Amygdala (tissue), 56 donors: Measurements from ENCODE around the gene LRRC38.

Experiments
- DNase-seq, 56 donors: peaks; one replicate each; lab custom pipeline; 2025; lab: John Stamatoyannopoulos, UW

Gene LRRC38

DNA sequence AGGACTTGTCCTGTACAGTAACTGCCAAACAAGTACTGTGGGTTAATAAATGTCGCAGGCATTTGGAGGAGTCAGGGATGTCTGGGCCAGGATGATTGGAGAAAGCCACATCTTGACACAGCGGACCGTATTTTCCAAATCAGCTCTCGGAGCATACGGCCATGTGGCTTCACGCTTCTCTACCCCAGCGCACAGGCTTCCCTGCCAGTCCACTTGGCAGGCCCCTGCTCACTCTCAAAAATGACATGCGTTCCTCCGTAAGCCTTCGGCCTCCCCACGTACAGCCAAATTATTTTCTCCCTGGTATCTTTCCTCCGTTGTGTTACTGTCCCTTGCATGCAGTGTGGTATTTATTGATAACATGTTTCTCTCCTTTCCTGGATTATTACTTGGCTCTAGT is 7.2 kb upstream of the LRRC38 start:
- DNase-seq = no peak

- DNase-seq = peak in 6 of 56 donors; percentile 5 to 28 (median 8)
These were observed 3.5 kb upstream of the LRRC38 start for GRCh38 chr1:13517193-13517812.

- no peak for DNase-seq
These were observed 2.8 kb upstream of the LRRC38 start for GRCh38 chr1:13516606-13517005.

DNA sequence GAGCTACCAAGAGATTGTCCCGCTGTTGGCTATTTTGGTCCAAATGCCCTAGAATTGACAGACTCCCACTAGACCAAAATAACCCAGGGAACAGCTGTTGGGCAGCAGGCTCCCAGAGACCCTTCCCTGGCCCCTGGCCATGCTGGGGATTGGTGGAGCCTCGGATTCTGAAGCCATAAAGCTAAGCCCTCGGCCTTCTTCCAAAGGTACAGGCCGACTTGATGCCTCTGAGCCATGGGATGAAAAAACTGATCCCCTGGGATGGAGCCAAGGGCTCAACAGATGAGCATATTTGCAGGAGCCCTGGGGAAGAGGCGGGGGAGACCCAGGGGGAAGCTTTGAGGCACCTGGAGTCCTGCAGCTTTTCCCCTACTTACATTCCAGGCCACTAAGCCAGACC is 1.0 kb upstream of the LRRC38 start:
- DNase-seq = no peak

GRCh38 chr1:13513063-13513894 is 524 bp downstream of the LRRC38 start:
- no peak for DNase-seq

DNA sequence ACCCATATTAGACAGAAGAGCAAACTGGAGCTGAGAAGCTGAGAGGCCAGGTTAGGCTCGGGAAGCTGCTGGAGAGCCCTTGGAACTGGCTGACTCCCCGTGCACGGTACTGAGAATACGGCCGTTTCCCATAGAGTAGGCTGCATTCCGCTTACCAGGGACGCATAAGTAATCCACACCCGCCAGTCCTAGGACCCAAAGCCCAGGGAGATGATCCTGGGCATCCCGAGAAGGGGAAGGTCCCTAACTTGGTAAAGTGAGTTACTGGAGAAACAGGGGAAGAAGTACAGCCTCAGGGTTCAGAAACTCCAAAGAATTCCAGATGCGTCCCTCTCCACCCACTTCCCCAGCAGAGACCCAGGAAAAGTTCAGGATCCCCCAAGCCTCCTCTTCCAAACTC is 1.3 kb downstream of the LRRC38 start:
- no peak for DNase-seq

DNA sequence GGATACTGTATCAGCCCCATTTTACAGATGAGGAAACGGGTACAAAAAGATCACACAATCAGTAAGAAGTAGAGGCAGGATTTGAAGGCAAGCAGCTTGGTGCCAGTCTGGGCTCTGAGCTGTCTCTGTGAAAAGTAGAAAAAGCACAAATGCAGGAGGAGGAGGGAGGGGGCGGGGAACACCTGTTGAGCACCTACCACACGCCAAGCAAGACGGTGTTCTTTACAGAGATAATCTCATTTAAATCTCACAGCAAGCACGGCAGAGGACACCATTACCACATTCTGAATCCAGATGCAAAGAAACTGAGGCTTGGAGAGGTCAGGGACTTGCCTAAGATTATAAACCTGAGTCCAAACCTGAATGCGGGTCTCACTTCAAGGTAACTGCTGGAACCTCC is 3.3 kb downstream of the LRRC38 start:
- no peak for DNase-seq

GRCh38 chr1:13507075-13507474 is 6.7 kb downstream of the LRRC38 start:
- DNase-seq = no peak

- DNase-seq = no peak
These were observed 8.8 kb downstream of the LRRC38 start for GRCh38 chr1:13505020-13505419.

- DNase-seq = no peak
These were observed 13.0 kb downstream of the LRRC38 start for GRCh38 chr1:13500806-13501205.

DNA sequence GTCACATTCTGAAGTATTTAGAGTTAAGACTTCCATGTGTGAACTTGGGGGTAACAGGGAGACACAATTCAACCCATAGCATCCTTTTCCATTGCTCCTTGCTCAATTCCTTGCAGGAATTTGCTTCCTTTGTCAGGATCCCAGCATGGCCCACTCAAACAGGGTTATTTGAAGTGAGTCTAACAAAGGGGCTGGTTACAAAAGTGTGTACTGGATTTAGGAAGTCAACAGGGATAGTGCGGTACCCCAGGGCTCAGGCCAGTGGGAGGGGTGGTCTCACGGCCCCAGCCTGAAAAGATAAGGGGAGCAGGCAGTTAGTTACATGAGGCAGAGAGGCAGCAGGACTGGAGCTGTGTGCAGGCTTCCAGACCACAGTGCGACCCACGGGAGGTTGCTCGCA is 14.4 kb downstream of the LRRC38 start:
- DNase-seq = no peak

- DNase-seq = no peak
These were observed 15.2 kb downstream of the LRRC38 start for GRCh38 chr1:13498553-13498952.

GRCh38 chr1:13495186-13495585 is 18.6 kb downstream of the LRRC38 start:
- no peak for DNase-seq

DNA sequence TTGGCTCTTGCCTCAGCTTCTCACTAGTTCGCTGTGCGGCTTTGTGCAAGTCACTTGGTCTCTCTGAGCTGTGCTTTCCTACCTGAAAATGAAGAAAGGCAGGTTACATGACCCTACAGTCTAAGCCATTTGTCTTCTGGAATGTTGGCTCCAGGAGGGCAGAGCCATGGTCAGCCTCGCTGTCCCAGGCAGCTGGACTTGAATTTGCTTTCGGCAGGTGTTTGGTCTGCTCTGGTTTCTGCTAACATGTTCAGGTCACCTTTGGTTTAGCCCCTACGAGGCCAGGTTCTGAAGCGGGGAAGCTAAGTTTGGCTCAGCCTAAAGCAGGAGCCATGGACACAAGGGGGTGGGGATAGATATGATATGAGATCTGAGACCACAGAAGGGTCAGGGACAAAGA is 19.1 kb downstream of the LRRC38 start:
- DNase-seq = no peak

DNA sequence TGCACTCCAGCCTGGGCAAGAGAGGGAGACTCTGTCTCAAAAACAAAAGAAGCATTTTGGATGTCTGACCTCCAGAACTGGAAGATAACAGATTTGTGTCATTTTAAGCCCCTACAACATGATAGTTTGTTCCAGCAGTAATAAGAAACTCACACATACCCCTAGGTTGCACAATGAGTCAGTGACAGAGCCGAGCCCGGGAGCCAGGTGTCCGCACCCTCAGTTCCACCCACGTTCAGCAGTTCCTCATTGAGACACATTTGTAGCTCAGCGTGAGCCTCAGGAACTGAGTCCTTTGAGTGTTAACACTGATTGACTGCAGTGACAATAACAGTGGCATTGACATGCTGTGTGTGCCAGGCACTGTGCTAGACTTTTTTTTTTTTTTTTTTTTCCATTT is 19.8 kb downstream of the LRRC38 start:
- DNase-seq = no peak

DNA sequence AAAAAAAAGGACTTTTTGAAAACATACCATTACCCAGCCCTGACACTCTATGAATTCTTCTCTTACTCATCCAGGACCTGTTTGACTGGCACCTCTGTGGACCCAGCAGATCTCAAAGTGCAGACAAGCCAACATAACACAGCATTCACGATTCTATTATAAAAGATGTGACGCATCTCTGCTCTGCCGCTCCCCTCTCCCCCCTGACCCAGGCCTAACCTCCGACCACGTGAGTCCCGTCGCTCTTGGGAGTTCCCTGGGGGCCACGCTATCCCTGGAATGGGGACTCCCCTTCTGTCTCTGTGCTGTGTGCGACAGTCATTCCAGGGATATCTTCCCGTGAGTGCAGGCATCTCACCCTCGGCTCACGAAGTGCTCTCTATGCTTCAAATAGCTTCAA is 21.1 kb downstream of the LRRC38 start:
- no peak for DNase-seq

DNA sequence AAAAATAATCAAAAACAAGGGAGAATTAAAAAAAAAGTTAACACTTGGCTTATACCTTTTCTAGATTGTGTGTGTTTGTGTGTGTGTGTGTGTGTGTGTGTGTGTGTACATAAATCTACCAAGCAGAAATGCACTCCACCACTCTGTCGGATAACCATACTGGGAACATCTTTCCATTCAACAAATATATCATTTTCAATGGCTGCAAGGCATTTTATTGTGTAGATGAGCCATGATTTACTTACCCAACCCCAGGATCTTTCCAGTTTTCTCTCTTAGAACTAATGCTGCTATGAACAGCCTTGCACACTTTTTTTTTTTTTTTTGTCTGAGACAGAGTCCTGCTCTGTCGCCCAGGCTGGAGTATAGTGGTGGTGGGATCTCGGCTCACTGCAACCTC is 25.8 kb downstream of the LRRC38 start:
- no peak for DNase-seq

DNA sequence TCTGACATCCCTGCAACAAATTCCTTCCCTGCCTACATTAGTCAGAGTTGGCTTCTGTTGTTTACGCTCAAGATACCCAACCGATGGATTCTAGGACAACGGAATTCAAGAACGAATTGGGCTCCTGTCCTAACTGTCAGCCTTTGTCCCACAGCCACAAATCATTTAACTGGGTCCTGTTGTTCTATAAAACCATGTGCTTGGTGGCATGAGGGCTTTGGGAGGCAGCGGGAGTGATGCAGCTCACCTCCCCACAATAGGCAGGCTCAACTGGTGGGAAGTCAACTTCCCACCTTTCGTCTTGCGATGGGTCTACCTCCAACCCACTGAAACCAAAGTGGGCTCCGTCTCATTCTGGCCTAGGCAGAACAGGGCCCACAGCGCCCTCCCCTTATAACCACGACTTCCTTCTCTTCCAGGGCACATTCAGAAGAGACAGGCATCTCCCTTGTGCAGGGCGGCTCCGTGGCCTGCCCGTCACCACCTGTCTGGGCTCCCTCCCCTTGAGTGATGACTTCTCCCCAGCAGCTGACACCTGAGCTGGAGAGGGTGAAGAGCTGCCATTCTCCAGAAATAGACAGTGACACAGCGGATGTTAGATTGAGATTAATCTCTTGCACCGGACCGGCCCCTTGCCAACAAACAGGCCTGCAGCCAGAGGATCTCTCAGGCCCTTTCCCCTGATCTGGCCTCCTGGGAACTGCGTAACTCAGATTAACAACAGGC is 26.5 kb downstream of the LRRC38 start:
- DNase-seq = no peak

DNA sequence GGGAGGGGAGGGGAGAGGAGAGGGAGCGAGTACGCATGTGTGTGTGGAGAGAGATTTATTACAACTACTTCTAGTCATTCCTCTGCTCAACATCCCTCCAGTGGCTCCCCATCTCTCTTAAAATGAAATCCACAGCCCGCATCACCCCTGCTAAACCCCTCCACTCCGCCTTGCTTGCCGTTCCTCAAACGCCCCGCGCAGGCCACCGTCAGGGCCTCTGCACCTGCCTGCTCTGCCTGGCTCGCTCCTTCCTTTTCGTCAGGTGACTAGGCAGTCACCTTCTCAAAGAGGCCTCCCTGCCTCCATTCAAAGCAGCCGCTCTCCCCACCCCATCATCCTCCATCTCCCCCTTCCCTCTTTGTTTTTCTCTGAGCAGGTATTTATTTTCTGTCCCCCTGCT is 29.9 kb downstream of the LRRC38 start:
- no peak for DNase-seq

GRCh38 chr1:13482600-13482999 is 31.2 kb downstream of the LRRC38 start:
- no peak for DNase-seq

- no peak for DNase-seq
These were observed 34.5 kb downstream of the LRRC38 start for GRCh38 chr1:13479171-13479856.
